ENCODE data around the gene RNU6-9.
"Not testable (repeated sequence)": the region's sequence is repeated elsewhere in the genome, so short reads cannot be mapped to it uniquely, and the experiment has no call there.

RNU6-9 gene

DNA sequence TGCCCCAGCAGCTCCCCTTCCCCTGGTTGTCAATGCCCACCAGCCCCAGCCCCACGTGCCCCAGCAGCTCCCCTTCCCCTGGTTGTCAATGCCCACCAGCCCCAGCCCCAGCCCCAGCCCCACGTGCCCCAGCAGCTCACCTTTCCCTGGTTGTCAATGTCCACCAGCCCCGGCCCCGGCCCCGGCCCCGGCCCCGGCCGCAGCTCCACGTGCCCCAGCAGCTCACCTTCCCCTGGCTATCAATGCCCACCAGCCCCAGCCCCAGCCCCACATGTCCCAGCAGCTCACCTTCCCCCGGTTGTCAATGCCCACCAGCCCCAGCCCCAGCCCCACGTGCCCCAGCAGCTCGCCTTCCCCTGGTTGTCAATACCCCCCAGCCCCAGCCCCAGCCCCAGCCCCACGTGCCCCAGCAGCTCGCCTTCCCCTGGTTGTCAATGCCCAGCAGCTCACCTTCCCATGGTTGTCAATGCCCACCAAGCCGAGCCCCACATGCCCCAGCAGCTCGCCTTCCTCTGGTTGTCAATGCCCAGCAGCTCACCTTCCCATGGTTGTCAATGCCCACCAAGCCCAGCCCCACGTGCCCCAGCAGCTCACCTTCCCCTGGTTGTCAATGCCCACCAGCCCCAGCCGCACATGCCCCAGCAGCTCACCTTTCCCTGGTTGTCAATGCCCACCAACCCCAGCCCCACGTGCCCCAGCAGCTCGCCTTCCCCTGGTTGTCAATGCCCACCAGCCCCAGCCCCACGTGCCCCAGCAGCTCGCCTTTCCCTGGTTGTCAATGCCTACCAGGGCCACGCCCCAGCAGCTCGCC is 14.3 kb upstream of the RNU6-9 start:
- DNase-seq (ENCODE audit: low read depth) = not testable (repeated sequence)

GRCh38 chr19:879711-880438 is 13.4 kb upstream of the RNU6-9 start:
- no peak for DNase-seq (ENCODE audit: low read depth)

GRCh38 chr19:881385-882071 is 11.8 kb upstream of the RNU6-9 start:
- no peak for DNase-seq (ENCODE audit: low read depth)

- no peak for DNase-seq (ENCODE audit: low read depth)
These were observed 10.3 kb upstream of the RNU6-9 start for GRCh38 chr19:882871-883497.

GRCh38 chr19:883661-884211 is 9.5 kb upstream of the RNU6-9 start:
- DNase-seq (ENCODE audit: low read depth) = no peak

- DNase-seq (ENCODE audit: low read depth) = no peak
These were observed 8.7 kb upstream of the RNU6-9 start for GRCh38 chr19:884420-885211.

- DNase-seq (ENCODE audit: low read depth) = no peak
These were observed 7.6 kb upstream of the RNU6-9 start for GRCh38 chr19:885536-886224.

DNA sequence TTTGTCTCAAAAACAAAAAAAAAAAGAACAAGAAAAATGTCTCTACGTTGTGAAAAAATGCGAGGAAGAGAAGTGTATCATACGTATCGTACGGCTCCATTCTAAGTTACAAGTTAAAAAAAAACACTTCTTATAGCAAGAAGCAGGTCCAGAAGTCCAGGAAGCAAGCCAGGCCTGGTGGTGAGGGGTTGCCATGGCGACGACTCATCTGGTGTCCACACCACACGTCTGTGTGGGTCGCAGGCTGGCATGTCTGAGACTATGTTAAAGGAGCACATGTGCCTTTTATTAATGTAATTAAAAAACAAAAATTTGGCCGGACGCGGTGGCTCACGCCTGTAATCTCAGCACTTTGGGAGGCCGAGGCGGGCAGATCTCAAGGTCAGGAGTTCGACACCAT is 6.2 kb upstream of the RNU6-9 start:
- DNase-seq (ENCODE audit: low read depth) = peak; percentile 83

GRCh38 chr19:887599-887998 is 5.7 kb upstream of the RNU6-9 start:
- no peak for DNase-seq (ENCODE audit: low read depth)

GRCh38 chr19:888581-889385 is 4.5 kb upstream of the RNU6-9 start:
- no peak for DNase-seq (ENCODE audit: low read depth)

- DNase-seq (ENCODE audit: low read depth) = no peak
These were observed 3.5 kb upstream of the RNU6-9 start for GRCh38 chr19:889662-890295.

- DNase-seq (ENCODE audit: low read depth) = no peak
These were observed 2.5 kb upstream of the RNU6-9 start for GRCh38 chr19:890831-891230.

- DNase-seq (ENCODE audit: low read depth) = not testable (repeated sequence)
These were observed 1.7 kb upstream of the RNU6-9 start for GRCh38 chr19:891421-892200.

DNA sequence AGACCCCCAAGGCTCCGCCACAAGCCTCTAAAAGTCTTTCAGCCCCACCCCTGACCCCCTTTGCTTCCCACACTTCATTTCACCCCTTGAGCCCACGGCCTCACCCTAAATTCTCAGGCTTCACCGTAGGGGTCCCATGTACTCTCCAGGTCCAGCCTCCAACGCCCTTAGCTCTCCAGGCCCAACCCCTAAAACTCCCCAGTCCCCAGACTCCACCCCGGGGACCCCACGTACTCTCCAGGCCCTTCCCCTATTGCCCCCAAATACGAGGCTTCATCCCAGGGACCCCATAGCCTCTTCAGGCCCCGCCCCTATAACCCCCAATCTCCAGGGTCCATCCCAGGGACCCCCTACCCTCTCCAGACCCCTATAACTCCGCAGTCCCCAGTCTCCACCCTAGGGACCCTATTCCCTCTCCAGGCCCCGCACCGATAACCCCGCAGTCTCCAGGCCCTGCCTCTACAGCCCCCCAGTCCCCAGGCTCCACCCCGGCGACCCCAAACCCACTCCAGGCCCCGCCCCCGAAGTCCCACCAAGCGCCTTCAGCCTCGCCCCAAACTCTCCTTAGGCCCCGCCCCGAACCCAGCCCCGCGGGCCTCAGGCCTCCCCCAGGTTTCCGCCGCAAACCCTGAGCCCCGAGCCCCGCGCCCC is 916 bp upstream of the RNU6-9 start:
- no peak for DNase-seq (ENCODE audit: low read depth)

- no peak for DNase-seq (ENCODE audit: low read depth)
These were observed 3.1 kb downstream of the RNU6-9 start for GRCh38 chr19:896434-896833.

- DNase-seq (ENCODE audit: low read depth) = no peak
These were observed 3.7 kb downstream of the RNU6-9 start for GRCh38 chr19:896999-897398.

DNA sequence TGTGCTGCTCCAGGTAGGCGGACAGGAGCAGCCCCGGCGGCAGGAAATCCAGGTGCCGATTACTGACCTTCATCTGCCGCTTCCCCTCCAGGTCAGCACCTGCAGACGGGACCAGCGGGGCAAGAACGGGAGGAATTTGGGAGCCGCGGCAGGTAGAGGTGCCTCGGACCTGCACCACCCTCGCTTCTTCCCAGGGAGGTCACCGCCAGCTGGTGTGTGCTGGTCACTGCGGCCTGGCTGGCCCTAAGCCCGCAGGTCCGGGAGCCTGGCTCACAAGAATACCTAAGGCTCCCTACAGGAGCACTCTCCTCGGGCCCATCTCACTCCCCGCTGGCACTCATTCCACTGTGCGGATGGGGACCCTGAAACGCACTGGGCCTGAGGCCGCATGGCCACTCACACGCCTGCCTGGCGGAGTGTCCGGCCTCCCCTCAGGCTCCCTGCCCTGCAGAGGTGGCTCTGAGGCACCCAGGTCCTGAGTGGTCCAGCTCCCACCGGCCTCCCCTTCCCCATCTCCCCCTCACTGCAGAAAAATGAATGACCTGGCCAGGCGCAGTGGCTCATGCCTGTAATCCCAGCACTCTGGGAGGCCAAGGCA is 4.3 kb downstream of the RNU6-9 start:
- no peak for DNase-seq (ENCODE audit: low read depth)

DNA sequence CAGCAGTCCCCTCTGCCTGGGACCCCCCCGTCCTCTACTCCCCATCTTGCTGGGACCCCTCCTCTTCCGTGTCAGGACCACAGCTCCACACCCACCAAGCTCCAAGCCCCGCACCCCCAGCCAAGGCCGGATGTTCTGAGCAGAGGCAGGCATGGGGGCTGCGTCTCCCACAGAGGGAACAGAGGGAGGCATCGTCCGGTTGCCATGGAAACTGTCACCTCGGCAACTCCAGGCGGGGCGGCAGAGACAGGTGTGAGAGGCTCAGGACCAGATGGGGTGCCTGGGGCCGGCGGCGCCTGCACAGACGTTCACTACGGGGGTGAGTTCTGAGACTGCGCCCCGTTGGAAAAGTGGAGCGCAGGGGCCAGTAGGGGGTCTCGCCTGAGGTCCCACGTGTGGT is 5.4 kb downstream of the RNU6-9 start:
- DNase-seq (ENCODE audit: low read depth) = no peak
